Measurements from ENCODE around the gene XRCC1.
"Not testable (repeated sequence)": the region's sequence is repeated elsewhere in the genome, so short reads cannot be mapped to it uniquely, and the experiment has no call there.

DNA sequence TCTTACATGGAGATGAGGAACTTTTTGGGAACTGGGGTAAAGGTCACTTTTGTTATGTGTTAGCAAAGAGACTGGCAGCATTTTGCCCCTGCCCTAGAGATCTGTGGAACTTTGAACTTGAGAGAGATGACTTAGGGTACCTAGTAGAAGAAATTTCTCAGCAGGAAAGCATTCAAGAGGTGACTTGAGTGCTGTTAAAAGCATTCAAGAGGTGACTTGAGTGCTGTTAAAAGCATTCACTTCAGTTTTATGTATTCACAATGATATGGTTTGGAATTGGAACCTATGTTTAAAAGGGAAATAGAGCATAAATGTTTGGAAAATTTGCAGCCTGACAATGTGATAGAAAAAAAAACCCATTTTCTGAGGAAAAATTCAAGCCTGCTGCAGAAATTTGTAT is 62.9 kb downstream of the XRCC1 start:
- TF ChIP-seq, protein P1, sequence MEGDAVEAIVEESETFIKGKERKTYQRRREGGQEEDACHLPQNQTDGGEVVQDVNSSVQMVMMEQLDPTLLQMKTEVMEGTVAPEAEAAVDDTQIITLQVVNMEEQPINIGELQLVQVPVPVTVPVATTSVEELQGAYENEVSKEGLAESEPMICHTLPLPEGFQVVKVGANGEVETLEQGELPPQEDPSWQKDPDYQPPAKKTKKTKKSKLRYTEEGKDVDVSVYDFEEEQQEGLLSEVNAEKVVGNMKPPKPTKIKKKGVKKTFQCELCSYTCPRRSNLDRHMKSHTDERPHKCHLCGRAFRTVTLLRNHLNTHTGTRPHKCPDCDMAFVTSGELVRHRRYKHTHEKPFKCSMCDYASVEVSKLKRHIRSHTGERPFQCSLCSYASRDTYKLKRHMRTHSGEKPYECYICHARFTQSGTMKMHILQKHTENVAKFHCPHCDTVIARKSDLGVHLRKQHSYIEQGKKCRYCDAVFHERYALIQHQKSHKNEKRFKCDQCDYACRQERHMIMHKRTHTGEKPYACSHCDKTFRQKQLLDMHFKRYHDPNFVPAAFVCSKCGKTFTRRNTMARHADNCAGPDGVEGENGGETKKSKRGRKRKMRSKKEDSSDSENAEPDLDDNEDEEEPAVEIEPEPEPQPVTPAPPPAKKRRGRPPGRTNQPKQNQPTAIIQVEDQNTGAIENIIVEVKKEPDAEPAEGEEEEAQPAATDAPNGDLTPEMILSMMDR (IDR thresholded peaks at IDR 0.05), result not testable (repeated sequence)
- not testable (repeated sequence) for TF ChIP-seq POLR2A, EP300 (IDR thresholded peaks at IDR 0.05)
